Measurements from ENCODE around the gene TSPAN9. TPM values are rescaled to one million over a fixed set of nuclear protein-coding genes. Genes with fewer than 3 reads are reported as not detected.
A peak's percentile ranks its signal among the peaks of the same experiment; 100 is the strongest.

TSPAN9 gene
- polyA plus RNA-seq, 3 donors, result 92.7 to 102 (median 95.0) TPM

DNA sequence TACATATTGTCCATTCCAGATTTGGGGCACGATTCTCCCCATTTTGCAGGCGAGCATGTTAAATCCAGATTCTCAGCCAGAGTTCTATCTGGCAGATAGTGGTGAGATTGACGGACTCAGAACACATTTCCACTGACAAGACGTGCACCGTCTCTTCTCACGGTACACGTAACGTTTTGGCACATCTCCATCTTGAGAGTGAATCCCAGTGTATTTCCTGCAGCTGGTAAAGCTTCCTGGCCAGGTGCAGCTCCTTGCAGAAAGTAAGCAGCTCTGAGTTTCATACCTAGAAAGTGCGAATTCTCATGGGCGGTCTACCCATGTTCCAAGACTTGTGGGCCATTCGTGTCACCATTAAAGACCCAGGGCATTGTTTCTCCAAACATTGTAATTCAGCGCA lies 102.6 kb downstream of the TSPAN9 start:
- no peak for DNase-seq (ENCODE audit: low read depth in 3 of 3, low spot score in 2 of 3)

DNA sequence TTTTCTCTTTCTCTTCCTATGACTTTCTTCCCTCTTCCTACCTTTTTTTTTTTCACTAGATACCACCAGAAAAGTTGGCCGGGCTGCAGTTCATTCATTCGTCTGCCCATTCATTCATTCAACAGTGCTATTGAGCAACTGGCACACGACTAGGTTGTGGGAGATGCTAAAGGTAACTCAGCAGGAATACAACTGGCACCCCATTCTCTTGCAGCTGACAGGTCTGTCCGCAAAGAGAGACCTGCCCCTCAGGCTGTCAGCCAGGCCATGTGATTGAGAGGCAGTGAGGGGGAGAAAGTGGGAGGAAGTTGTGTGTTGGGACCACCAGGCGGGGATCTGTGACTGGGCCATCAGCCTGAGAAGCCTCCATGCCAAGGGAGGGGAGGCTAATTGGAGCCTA lies 105.2 kb downstream of the TSPAN9 start:
- no peak for DNase-seq (ENCODE audit: low read depth in 3 of 3, low spot score in 2 of 3)

DNA sequence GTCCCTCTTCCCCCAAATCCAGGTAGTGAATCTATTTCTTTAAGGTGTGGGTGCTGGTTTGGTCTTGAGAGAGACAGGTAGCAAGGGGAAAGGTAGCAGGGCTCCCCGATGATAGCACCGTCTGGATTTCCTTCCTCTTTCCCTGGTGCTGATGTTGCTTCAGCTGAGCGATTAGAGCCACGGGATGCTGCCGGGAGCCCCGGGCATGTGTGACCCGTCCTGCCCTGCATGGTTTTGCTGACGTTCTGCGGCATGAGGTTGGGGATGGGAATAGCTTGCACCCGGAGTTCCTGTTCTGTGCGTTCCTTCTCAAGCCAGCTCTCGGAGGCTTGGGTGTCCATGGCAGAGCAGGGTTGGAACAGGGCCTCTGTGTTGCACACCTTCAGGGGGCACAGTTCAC lies 107.3 kb downstream of the TSPAN9 start:
- no peak for DNase-seq (ENCODE audit: low read depth in 3 of 3, low spot score in 2 of 3)

DNA sequence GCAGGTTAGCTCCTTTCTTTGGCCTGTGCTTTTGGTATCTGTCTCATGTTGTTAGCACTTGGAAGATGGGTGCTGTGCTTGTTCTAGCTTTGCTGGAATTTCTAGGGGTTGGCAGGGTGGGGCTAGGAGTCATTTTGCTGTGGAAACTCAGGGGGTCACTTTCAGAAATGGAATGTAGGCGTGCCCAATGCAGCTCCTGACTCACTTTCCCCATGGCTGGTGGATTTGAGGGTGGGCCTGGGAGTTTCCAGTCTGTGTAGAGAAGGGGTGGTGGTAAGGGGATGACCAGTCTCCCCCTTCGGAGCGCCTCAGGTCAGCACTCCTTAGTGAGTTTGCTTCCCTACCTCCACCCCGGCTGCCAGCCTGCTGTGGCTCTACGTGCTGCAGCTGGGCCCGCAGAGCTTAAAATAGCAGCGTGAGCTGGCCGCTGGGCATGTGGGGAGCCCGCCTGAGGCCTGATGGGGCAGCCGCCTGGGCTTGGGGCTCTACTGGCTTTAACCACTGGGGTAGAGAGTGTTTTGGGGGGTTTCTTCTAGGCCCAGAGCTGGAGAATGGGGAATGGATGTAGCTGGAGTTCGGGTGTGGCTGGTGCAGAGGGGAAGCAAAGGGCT lies 108.2 kb downstream of the TSPAN9 start:
- no peak for DNase-seq (ENCODE audit: low read depth in 3 of 3, low spot score in 2 of 3)

DNA sequence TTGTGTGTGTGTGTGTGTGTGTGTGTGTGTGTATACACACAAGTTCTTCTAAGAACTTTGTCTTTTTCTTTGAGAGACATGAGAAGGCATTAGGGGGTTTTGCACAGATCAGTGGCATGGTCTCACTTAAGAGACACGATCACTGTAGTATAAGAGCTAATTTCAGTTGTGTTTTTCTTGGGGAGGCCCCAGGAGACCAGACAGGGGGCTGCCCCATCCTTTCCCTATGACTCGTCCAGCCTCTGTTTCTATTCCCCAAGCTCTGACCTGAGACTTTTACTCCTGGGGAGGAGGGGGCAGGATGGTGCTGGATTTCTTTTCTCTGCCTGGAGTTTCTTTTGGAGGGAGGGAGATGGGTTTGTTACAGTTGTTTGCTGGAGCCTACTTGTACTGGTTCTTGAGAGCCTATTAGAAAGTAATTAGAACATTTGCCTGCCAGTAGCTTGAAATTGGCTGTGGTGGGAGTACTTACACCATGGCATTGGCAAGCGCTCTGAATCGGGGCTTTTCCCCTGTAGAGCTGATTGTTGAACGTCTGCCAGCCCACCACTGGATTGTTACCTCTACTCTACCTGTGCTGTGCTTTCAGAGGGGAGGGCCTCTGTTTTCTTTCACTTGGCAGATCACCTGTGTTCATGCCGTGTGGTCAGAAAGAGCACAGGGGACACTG lies 109.5 kb downstream of the TSPAN9 start:
- no peak for DNase-seq (ENCODE audit: low read depth in 3 of 3, low spot score in 2 of 3)

DNA sequence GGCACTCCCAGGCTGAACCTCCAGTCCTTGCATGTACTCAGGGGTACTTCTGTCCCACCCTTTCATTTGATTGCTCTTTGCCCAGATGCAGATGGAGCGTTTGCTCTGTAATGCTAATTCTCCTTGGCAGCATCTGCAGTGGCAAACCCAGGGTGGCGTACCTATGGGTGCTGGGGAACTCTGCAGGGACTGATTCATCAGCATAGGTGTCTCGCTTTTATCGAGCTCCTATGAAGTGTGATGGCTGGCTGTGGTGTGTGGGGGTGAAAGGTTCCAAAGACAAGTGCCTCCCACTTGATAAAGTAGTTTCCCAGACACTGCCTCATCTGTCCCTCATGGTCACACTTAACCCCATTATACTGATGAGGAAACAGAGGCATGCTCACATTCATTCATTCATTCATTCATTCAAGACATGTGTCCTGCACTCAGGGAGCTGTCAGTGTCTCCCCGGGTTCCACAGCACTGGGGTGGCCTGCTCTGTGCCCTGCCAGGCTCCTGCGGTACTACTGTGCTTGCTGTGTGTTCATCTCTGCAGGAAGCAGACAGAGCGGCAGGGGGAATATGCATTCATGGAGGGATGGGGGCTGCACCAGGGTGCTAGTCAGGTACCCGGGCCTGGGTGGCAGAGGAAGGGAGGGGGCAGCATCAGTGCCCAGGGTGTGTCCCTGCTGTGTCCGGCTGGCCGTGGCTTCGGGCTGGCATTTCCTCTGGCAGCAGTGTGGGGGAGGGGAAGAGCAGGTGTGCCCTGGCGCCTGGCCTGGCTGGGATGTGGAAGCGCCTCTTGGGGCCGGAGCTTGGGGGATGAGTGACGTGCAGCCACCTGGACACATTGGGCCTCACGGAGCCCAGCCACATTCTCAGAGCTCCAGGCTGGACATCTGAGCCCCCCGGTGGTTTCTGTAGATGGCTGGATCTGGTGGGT lies 110.9 kb downstream of the TSPAN9 start:
- DNase-seq (ENCODE audit: low read depth in 3 of 3, low spot score in 2 of 3), result no peak

DNA sequence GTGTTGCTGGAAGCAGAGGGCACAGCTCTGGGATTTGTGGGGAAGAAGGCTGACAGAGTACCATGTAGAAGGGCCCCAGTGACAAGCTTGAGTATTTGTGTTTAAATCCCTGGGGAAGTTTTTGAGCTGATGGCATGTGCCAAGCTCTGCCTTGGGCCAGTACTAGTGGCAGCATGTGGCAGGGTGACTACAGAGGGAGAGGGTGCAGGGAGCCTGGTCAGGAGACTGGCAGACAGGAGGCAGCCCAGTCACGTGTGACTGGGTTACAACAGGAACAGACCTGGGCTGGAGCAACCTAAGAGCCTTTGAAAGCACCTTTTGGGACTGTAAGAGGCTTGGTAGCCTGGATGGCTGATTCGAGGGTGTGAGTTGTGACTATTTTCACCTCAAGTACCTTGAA lies 112.1 kb downstream of the TSPAN9 start:
- no peak for DNase-seq (ENCODE audit: low read depth in 3 of 3, low spot score in 2 of 3)

DNA sequence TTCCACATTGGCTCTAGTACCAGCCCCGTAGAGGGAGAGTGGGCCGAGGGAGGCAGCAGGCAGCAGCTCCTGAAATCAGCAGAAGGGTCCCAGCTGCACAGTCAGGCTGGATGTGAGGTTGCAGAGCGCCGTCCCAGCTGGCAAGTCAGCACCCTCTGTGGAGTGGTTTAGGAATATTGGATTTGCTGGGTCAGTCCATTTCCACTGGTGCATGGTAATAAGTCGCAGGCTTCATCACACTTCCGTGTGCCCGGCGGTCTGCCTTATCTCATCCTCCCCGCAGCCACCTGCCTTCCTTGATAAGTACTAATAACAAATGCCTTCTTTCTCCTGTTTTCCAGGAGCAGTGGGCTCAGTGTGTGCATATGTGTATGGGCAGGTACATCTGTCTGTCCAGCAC lies 112.9 kb downstream of the TSPAN9 start:
- DNase-seq (ENCODE audit: low read depth in 3 of 3, low spot score in 2 of 3), result no peak

DNA sequence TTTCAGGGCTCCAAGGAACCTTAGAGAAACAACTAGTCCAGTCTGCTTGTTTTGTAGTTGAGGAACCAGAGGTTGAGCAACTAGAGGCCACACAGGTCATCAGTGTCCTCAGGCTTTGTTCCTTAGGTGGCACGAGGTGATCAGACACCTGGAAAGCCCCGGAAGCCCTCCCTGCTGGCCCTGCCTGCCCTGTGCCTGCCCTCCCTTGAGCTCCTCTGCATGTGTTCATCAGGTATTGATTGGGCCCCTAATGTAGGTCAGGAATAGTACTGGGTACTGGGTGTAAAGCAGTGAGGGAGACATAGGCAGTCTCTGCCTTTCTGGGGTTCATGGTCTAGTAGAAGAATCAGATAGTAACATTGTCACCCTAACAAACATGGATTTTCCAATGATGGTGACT lies 114.3 kb downstream of the TSPAN9 start:
- DNase-seq (ENCODE audit: low read depth in 3 of 3, low spot score in 2 of 3), result no peak

DNA sequence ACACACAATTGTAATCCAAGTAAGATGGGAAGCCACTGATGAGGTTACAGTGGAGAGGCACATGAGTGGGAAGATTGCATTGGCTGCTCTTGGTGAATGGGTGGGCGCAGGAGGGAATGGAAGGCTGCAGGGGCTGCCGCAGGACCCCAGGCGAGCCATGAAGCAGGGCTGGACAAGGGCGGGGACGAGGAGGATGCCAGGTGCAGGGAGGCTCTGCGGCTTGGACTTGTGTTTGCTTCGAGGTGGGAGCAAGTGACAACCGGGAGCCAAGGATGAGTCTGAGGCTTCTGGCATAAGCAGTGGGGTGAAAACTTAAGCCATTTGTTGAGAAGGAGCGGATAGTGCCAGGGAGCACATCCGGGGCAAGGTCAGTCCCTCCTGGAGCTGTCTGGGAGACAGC lies 115.0 kb downstream of the TSPAN9 start:
- DNase-seq (ENCODE audit: low read depth in 3 of 3, low spot score in 2 of 3), result no peak

DNA sequence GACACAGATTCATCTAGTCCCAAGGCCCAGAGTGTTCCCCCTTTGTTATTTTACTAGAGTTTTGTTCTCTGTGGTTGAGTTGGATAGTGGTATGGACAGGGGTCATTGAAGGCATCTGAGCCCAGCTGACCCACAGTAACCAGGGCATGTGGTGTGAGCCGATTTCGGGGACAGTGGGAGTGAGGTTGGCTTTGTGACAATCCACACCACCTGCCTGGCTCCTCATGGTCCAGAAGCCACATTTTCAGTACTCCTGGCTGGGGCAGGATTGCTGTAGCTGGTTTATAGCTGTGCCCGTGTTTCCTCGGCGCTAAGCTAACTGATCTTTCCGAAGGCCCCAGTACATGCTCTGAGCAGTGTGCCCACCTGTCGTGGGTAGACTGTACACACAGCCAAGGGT lies 116.0 kb downstream of the TSPAN9 start:
- no peak for DNase-seq (ENCODE audit: low read depth in 3 of 3, low spot score in 2 of 3)

DNA sequence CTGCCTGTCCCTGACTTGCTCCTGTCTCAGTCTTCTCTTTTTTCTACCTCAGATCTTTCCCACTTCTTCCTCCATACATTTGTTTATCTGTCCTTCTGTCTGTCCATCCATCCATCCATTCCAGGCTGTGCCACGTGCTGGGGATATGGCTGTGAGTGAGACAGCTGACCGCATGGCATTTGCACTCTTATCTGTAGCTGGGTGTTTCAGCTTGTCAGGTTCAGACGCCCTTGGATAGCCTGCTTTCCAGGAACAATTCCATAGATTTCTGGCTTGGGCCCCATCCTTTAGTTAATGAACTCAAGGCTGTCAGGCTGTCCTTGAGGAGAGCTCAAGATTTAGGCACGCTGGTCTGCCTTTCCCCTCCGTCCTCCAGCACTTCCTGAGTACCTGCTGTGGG lies 116.6 kb downstream of the TSPAN9 start:
- no peak for DNase-seq (ENCODE audit: low read depth in 3 of 3, low spot score in 2 of 3)

DNA sequence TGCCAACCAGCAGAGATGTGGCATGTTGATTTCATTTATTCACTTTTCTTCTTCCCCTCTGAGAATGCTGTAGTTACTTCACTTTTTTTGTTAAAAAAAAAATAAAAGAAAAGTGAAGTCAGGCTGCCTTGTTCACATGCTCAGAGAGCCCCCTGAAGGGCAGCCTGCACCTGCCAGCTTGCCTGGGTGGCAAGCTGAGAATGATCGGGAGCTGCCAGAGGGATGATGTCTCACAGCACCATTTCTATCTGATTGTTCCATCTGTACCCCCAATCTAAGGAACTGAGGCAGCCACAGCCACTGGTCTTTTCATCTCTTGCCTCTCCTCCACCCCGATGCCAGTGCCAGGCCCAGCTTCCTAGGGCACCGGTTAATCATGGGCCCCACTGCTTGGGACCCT lies 118.2 kb downstream of the TSPAN9 start:
- DNase-seq (ENCODE audit: low read depth in 3 of 3, low spot score in 2 of 3), result no peak

DNA sequence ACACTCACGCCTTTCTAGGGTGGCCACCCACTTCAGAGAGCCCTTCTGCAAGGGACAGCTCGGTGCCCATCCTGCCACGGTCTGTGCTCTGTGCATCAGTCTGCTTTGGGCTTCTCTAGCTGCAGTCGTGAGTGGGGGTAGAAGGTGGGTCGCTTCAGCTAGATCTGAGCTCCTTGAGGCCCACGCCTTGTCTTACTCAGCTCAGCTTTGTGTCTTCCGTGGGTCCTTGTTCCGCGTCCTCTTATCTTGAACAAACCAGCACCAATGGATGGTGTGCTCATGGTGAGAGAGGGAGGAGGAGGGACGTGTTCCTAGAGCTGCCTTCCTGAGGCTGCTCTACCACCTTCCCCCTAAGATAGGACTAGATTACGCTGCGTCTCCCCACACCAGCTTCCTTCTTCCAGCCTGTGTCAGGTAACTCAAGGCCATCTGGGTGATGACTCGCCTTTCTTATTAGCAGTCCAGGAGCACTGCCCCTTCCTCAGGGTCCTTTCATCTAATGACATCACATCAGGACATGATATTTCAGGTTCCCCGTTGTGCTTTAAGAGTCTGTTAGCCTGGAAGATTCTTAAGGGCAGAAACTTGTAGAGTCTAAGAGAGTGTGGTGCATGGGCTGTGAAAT lies 118.8 kb downstream of the TSPAN9 start:
- DNase-seq (ENCODE audit: low read depth in 3 of 3, low spot score in 2 of 3), result no peak

DNA sequence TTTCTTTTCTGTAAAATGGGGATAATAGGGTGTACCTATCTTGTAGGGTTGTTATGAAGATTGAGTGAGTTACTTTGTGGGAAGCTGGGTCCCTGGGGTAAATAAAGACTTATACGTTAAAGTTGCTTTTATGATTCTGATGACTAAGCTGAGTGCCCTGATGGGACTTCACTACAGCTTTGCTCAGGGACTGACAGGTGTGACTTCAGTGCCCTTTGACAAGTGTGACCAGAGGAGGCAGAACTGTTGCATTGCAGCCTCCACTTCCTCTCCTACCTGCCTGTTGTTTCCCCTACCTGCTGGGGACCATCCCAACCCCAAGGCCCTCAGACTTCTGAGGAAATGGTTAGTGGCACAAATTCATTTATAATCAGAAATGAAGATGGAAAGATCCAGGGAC lies 119.3 kb downstream of the TSPAN9 start:
- no peak for DNase-seq (ENCODE audit: low read depth in 3 of 3, low spot score in 2 of 3)

DNA sequence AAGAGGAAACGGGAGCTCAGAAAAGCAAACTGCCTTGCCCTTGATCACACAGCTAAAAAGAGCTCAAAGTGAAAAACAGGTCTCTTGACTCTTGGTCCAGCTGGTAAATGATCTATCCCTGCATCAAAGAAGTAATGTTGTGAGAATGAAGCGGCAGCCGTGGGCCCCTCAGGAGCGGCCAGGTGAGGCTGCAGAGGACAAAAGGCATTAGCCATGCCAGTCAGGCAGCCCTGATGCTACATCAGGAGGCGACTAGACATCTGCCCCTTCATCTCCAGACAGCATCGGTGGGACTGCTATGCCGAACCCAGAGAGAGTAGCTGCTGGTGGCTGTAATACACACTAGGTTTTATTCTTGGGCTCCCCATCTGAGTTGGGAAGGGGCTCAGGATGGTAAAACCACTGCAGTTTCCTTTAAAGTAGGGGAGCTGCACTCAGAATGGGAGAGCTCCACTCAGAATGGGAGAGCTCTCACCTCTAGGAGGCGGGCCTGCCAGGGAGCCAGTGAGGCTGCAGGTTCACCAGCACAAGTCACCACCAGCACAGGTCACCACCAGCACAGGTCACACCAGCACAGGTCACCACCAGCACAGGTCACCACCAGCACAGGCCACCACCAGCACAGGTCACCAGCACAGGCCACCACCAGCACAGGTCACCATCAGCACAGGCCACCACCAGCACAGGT lies 120.1 kb downstream of the TSPAN9 start:
- DNase-seq (ENCODE audit: low read depth in 3 of 3, low spot score in 2 of 3), result no peak

DNA sequence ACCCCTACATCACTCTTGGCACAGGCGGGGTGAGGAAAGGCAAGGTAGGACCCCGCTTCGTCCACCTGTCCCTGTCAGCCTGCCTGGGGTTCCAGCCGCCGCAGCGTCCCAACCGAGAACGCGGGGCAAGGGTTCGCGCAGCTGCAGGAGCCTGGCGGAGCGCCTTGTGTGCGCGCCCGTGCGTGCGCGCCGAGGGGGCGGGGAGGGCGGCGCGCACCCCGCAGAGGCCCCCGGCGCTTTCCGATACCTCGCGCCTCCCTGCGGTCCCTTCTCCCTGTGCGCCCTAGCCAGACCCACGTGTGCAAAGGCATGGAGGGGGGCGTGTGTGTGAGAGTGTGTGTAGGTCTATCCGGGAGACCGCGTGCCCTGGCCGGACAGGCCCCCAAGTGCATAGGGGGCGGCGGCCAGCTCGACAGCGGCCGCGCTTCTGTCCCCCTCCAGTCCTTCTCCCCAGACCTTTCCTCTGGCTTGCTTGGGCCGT lies 122.4 kb downstream of the TSPAN9 start:
- DNase-seq (ENCODE audit: low read depth in 3 of 3, low spot score in 2 of 3), result peak in 1 of 3 donors; percentile 52

DNA sequence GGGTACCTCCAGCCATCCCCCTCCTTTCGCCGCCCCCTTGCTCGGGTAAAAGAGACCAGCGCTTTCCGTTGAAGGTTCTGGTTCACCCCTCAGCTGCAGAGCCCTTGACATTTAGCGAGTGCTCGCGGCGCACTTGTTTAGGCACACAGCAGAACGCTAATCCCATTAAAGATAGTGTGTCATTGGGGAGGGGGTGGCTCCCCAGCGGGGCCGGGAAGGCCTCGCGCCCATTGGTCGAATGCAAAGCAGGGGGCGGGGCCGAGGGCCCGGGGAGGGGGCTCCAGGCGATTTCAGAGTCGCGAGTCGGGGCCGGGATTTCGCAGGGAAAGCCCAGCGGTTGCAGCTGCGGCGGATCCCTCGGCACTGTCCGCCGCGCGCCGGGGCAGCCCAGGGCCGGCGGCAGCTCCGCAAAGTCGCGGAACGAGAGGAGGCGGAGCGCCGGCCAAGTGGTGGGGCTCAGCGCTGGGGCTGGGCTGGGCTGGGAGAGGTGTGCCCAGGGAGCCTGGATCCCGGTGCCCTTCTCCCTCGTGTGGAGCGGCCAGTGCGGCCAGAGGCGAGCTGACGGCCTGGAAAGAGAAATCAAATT lies 122.9 kb downstream of the TSPAN9 start:
- peak; percentile 41 to 66 (median 65) for DNase-seq (ENCODE audit: low read depth in 3 of 3, low spot score in 2 of 3)

DNA sequence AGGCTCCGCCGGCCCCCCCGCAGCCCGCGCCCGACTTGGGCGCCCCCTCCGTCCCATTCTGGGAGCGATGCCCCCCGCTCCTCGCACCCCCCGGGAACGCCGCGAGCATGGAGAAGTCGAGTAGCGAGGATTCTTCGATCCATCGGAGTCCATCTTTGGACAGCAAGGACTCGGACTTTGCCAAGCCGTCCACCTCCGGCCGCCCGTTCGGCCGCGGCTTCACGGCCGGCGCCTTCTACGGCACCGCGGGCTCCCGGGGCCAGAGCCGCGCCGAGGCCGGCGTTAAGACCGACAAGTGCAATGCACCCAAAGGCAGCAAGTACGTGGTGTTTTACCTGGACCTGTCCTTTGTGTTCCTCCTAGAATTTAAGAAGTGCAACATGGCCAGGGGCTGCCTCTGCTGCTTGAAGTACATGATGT lies 123.6 kb downstream of the TSPAN9 start:
- DNase-seq (ENCODE audit: low read depth in 3 of 3, low spot score in 2 of 3), result no peak

Data from right renal cortex interstitium (tissue), 3 donors.